GM19193 (cell line): ENCODE data around the gene KLHL2.

Experiments used
- POLR2A ChIP-seq: IDR thresholded peaks from 4 replicates; pipeline ENCODE4 v1.6.1; 2011; ENCODE audit not compliant: insufficient read depth, insufficient read length; ENCODE audit errors: extremely low read depth

The KLHL2 gene

DNA sequence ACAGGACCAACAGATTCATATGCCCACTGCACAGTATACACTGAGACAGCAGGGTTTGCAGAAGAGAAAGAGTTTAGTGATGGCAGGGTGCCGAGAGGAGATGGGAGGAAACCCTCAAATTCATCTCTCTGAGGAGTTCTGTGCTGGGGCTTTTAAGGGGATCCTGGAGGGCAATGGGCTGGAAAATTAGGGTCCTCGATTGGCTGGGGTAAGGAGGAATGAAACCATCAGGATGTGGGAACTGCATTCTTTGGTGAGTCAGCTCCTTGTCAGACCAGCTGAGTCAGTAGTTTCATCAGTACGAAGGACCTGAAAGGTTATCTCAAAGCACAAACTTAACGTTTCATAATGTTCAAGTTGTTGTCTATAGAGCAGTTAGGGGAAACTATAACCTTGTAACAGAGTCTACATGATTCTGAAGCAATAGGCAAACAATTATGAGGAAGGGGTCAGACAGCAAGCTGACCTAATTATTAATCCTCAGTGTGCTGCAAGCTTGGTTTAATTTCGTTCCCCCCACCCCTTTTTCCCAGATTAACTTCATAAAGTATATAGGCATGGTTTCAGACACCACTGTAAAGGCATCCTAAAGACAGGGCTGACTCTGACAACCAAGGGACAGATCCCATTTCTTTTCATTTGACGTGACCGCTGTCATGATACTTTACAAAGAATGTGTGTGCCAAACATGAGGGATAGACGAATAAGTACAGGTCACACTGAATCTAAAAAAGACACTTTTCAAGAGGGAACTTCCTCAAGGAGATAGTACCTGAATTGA, 118.6 kb downstream of the KLHL2 start:
- no peak for TF ChIP-seq POLR2A

DNA sequence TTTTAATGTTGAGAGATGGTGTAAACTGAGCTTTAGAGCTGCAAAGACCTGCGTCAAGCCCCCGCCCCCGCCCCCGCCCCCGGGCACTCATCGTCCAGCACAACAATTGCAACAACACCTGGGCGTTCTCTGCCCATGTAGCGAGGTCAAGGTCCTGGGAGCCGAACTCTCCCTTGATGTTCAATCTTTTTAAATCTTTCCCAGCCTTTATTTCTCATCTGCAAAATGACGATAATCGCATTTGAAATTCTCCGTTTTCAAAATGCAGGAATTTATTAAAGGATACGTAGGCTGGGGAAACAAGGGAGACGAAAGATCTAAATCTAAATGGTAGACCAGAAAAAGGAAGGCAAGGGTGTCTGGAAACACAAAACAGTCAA, 119.5 kb downstream of the KLHL2 start:
- no peak for TF ChIP-seq POLR2A

DNA sequence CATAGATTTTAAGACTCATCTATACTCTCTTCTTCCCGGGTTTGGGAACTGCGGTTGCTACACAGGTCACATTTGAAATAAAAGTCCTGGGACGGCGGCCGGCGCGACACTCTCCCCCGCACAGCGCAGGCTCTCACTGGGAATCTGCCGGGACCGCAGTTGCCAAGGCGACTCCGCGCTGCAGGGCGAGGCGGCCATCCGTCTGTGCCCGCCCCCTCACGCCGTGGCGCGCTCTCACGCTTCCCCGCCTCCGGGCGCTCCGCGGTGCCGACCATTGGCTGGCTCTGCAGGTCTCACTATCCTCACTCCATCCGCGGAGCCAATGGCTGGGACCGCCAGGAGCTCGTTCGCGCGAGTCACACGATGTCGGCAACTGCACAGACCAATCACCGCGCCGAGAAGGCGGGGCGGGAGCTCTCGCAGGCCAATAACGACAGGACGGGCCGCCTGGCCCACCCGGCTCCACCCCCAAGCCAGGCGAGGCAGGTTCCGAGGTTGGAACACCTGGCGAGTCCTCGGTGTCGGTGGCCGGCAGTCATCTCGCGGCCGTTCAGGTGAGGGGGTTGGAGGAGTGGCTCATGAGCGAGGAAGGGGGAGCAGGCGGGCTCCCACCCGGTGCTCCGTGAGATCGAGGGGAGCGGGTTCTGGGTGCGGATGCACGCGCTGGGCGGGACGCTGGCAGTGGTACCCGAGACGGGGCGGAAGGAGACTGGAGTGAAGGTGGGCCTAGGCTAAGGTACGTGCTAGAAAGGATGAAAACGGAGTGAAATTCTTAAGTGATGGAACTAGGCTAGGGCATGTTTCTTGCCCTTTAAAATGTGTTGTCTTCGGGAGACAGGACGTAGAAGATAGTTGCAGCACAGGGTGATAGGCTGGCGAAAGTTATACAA, 120.1 kb downstream of the KLHL2 start, which contains the start of gene MSMO1:
Gene MSMO1 (plus strand): TSS at position 459 of the 890 bp plus-strand sequence. CDS start 5,702 bp downstream, outside the sequence.
- TF ChIP-seq POLR2A: peak; percentile 82

GRCh38 chr4:165328101-165328425, 120.7 kb downstream of the KLHL2 start:
- TF ChIP-seq POLR2A: no peak

DNA sequence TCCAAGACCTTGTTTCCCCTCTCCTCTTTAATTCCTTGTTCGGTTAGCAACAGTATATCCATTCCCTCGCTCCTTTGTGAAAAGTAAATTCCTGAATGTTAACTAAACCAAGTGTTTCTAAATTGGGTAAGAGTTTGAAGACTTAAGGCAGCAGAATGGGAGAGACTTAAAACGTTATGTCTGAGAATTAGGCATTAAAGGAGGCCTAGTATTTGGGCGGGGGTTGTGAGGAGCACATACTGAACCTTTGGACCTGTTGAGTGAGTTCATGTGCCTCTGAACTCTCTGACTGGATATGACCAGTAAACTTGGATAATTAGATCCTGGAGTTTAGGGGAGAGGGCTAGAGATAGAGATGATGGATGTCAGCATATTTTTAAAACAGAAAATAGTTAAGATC, 121.3 kb downstream of the KLHL2 start:
- no peak for TF ChIP-seq POLR2A

DNA sequence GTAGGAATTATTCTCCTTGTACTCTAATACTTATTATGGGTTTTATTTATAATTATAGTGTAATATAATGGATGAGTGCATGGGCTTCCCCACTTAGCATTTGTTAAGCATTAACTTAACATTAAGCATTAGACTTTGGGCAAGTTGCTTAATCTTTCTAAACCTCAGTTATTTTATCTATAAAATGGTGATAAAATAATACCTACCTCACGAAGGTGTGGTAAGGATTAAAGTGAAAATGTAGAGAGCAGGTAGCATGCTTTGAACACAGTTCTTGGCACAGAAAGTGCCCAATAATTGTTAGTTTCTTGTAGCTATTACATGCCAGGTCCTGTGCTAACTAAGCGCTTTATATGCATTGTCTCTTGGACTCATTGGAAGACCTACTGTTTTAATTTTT, 122.7 kb downstream of the KLHL2 start:
- no peak for TF ChIP-seq POLR2A

- TF ChIP-seq POLR2A: no peak
These were observed 123.3 kb downstream of the KLHL2 start for GRCh38 chr4:165330666-165331065.

- no peak for TF ChIP-seq POLR2A
These were observed 124.0 kb downstream of the KLHL2 start for GRCh38 chr4:165331359-165331758.

DNA sequence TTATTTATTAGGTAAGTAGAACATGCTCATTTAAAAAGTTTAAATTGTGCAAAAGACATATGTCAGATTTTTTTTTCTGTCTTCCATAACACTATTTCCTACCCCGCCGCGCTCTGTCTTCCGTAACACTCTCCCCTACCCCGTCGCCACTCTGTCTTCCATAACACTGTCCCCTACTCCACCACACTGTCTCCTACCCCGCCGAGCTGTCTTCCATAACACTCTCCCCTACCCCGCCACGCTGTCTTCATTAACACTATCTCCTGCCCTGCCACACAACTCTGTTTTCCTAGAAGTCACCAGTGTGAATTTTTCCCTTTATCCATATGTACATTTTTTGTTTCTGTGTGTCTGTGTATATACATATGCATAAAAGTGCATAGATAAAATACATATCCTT, 124.5 kb downstream of the KLHL2 start:
- no peak for TF ChIP-seq POLR2A

DNA sequence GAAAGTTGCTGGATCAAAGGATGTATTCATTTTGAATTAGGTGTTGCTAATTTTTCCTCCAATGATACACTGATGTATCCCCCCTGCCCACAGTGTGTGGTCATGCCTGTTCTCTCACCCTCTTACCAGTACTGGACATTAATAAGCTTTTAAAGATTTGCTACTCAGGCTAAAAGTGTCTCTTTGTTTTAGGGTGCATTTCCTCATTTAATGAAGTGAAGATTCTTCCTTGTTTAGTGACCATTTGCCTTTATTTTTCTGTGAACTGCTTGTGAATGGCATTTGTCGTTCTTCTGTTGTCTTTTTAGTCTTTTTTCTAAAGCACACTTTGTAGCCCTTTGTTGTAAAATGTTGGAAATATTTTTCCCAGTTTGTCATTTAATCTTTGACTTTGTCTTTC, 125.1 kb downstream of the KLHL2 start:
- TF ChIP-seq POLR2A: no peak

DNA sequence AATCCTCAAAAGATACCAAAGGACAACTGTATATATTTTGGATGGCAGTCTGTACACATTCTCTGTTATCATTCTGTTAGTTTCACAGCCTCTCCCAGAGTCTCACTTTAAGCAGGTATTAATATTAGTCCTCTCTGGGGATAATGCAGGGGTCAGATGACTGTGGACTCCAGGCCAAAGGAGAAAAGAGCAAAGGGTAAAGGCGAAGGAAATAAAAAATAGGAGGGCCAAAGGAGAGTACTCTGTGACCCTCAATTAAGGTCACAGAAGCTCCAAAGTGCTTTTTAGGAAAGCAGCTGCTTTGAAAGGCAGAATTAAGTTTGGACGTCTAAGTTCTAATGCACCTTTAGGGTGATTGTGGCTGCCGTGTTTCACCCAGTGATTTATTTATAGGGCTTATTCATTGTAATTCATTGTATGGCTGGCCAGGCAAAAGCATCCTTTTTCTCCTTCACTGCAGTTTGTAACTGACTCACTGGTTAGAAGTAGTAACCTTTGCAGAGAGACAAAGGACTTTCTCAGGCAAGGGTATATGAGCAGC, 127.9 kb downstream of the KLHL2 start:
- TF ChIP-seq POLR2A: no peak

DNA sequence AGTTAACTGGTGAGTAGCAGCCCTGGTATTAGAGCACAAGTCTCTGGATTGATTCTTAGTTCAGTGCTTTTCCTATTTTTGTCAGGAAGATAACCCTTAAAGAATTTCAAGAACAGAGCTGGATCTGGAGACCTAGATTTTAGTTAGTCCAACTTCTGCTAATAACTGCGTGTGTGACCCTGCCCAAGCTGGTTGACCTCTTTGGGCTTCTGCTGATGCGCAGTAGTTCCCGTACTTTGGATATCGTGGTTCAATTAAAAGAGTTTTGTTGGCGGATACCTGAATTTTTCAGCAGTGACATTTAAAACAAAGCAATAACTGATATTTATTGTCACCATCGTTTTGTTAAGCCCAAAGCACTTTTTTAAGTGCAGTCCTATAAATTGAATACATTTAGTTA, 129.4 kb downstream of the KLHL2 start:
- TF ChIP-seq POLR2A: no peak

DNA sequence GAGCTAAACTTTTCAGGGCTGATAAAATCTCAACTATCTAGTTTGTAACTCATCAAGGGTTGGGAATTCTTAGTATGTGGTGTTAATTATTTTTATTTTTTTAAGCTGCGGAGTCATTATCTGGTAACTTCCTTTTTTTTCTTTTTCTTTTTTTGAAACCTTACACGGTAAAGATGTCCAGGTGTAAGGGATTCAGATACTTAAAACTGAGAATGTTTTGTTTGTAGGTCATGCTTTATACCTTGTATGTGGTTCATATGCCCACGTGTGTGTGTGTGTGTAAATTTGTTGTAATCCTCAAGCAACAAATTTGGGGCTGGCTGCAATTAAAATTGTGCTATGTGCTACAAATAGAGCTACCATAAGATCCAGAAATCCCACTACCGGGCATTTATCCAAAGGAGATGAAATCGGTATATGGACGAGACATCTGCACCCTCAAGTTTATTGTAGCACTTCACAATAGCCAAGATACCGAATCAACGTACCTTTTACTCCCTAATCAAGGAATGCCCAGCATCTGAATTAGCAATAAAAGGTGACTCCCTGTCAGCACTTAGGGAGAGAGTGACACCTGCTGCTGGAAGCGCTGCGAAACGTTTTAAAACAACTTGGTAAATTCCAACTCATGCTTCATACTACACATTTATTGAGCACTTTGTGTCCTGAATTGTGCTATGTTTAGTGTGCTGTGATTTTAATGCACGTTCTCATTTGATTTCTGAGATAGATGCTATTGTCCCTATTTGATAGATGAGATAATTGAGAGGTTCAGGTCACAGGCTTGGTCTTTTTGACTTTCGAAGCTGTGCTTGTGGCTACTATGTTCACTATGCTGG, 136.2 kb downstream of the KLHL2 start:
- no peak for TF ChIP-seq POLR2A

DNA sequence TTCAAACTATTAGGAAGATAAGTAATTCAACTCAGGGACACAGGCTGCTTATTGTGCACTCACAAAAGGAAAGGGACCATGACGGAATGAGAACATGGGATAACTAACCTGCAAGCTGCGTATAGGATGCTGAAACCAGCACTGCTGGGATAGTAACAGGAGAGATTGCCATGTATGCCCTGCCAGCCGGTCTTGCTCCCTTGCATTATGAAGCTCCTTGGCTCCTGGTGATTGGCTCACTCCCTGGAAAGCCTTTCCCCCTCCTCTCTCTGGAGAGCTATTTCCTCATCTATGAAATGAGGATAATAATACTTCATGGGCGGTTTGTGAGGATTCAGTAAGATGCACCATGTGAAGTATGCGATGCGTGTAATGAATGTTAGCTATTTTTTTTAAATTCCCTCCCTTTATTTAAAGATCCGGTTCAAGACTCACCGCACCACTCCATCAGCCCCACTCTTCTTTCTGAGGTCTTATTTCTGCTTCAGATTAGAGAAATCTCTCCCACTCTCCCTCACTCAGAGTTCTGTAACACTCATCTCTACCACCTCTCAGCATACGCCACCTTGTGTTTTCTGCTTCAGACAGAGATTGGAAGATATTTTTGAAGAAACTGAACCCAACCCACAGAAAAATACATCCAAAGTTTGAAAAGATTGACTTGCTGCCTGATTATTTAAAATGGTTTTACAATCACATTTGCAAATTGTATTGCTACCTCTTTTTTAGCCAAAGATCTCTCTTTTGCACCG, 138.5 kb downstream of the KLHL2 start:
- TF ChIP-seq POLR2A: no peak
